Neutrophil (primary cell): ENCODE measurements around the gene CHST9.

Experiments used
- H3K27ac ChIP-seq: fragments of 200-600 bp; sonication (generic); 2 replicates; pipeline ENCODE4 v1.5.1; 2016; ENCODE audit warnings: mild to moderate bottlenecking, moderate library complexity
- H3K27me3 ChIP-seq: fragments of 200-600 bp; sonication (generic); 2 replicates; pipeline ENCODE4 v1.6.0; 2016; ENCODE audit warnings: mild to moderate bottlenecking
- H3K36me3 ChIP-seq: fragments of 200-600 bp; sonication (generic); 2 replicates; pipeline ENCODE4 v1.5.1; 2017
- H3K4me1 ChIP-seq, 2 experiments: fragments of 200-600 bp in 1 of 2; sonication (generic) in 1 of 2; 1 replicate in 1 of 2; 2 replicates in 1 of 2; pipeline versions ENCODE4 v1.5.1 to v1.6.1; 2013 to 2016; ENCODE audit warnings: low read depth in 1 of 2, low read length in 1 of 2, mild to moderate bottlenecking in 1 of 2, moderate library complexity in 1 of 2; ENCODE audit not compliant: control insufficient read depth in 1 of 2, insufficient read depth in 1 of 2
- H3K4me3 ChIP-seq, 2 experiments: fragments of 200-600 bp in 1 of 2; sonication (generic) in 1 of 2; 1 replicate in 1 of 2; 2 replicates in 1 of 2; pipeline ENCODE4 v1.5.1; 2013 to 2016; ENCODE audit warnings: low read depth in 1 of 2, low read length in 1 of 2, mild to moderate bottlenecking in 1 of 2, moderate library complexity in 1 of 2
- H3K9me3 ChIP-seq: fragments of 200-600 bp; sonication (generic); 2 replicates; pipeline ENCODE4 v1.5.1; 2016
- CTCF ChIP-seq: fragments of 200-600 bp; sonication (generic); IDR thresholded peaks from 2 replicates; pipeline ENCODE4 v1.5.1; 2016; ENCODE audit warnings: antibody characterized with exemption

The CHST9 gene

GRCh38 chr18:27081701-27082100 is 103.4 kb downstream of the CHST9 start:
- H3K36me3 ChIP-seq: no peaks in the 10 kb centered on the region
- H3K4me1 ChIP-seq: no peaks in the 10 kb centered on the region
- no peaks in the 10 kb centered on the region for H3K27me3 ChIP-seq
- no peak overlapping the region for H3K4me3 ChIP-seq
- TF ChIP-seq CTCF: no peak
- no peaks in the 10 kb centered on the region for H3K9me3 ChIP-seq
- no peak overlapping the region for H3K27ac ChIP-seq

GRCh38 chr18:27075828-27076227 is 109.3 kb downstream of the CHST9 start:
- Histone ChIP-seq H3K27me3 (no peaks in the 10 kb centered on the region), H3K9me3 (no peaks in the 10 kb centered on the region), H3K4me1 (no peaks in the 10 kb centered on the region), H3K4me3 (no peak overlapping the region), H3K27ac (no peak overlapping the region), H3K36me3 (no peaks in the 10 kb centered on the region)
- TF ChIP-seq CTCF: no peak

GRCh38 chr18:27073404-27073830 is 111.7 kb downstream of the CHST9 start:
- H3K36me3 ChIP-seq: no peaks in the 10 kb centered on the region
- no peak overlapping the region for H3K27ac ChIP-seq
- H3K4me1 ChIP-seq: no peaks in the 10 kb centered on the region
- no peaks in the 10 kb centered on the region for H3K9me3 ChIP-seq
- H3K4me3 ChIP-seq: no peak overlapping the region
- H3K27me3 ChIP-seq: no peaks in the 10 kb centered on the region
- no peak for TF ChIP-seq CTCF

- Histone ChIP-seq H3K27me3 (no peaks in the 10 kb centered on the region), H3K27ac (no peak overlapping the region), H3K36me3 (no peaks in the 10 kb centered on the region), H3K9me3 (no peaks in the 10 kb centered on the region), H3K4me3 (no peak overlapping the region), H3K4me1 (no peaks in the 10 kb centered on the region)
- no peak for TF ChIP-seq CTCF
Measured at GRCh38 chr18:27064673-27065072, 120.4 kb downstream of the CHST9 start.

GRCh38 chr18:27062802-27063201 is 122.3 kb downstream of the CHST9 start:
- Histone ChIP-seq H3K9me3 (no peaks in the 10 kb centered on the region), H3K4me1 (no peaks in the 10 kb centered on the region), H3K27ac (no peak overlapping the region), H3K4me3 (no peak overlapping the region), H3K27me3 (no peaks in the 10 kb centered on the region), H3K36me3 (no peaks in the 10 kb centered on the region)
- TF ChIP-seq CTCF: no peak
